ACC112 (cell line): ENCODE measurements around the gene TMEM139.

Experiments used
- H2AFZ ChIP-seq: fragments of 200-600 bp; sonication (generic); one replicate; pipeline ENCODE4 v1.6.0; 2017; ENCODE audit warnings: antibody characterized with exemption, low read length; ENCODE audit not compliant: unreplicated experiment
- H3K27ac ChIP-seq: fragments of 200-600 bp; sonication (generic); 2 replicates; pipeline ENCODE4 v1.5.1; 2014; ENCODE audit warnings: low read depth, mild to moderate bottlenecking, antibody characterized with exemption, low read length, moderate library complexity
- H3K27me3 ChIP-seq: fragments of 200-600 bp; sonication (generic); 2 replicates; pipeline ENCODE4 v1.6.1; 2014; ENCODE audit warnings: mild to moderate bottlenecking, antibody characterized with exemption, low read length, moderate library complexity, mixed read lengths; ENCODE audit not compliant: insufficient read depth
- H3K36me3 ChIP-seq: fragments of 200-600 bp; sonication (generic); 2 replicates; pipeline ENCODE4 v1.6.1; 2016; ENCODE audit warnings: mild to moderate bottlenecking, antibody characterized with exemption, low read length, moderate library complexity, mixed read lengths; ENCODE audit not compliant: insufficient read depth
- H3K4me1 ChIP-seq: fragments of 200-600 bp; sonication (generic); one replicate; pipeline ENCODE4 v1.6.1; 2016; ENCODE audit warnings: low read length, mixed read lengths; ENCODE audit not compliant: insufficient read depth, unreplicated experiment, control insufficient read depth
- H3K4me3 ChIP-seq: fragments of 200-600 bp; sonication (generic); 2 replicates; pipeline ENCODE4 v1.5.1; 2014; ENCODE audit warnings: mild to moderate bottlenecking, low read depth, low read length
- H3K79me2 ChIP-seq: fragments of 200-600 bp; sonication (generic); one replicate; pipeline ENCODE4 v1.6.0; 2016; ENCODE audit warnings: low read length; ENCODE audit not compliant: control insufficient read depth, unreplicated experiment, insufficient read depth

TMEM139 gene

DNA sequence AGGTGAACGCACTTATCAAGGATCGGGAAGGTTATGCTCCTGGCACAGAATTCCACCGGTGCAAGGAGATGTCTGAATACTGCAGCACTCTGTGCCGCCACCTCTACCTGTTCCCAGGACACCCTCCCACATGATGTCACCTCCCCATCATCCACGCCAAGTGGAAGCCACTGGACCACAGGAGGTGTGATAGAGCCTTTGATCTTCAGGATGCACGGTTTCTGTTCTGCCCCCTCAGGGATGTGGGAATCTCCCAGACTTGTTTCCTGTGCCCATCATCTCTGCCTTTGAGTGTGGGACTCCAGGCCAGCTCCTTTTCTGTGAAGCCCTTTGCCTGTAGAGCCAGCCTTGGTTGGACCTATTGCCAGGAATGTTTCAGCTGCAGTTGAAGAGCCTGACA is 20.2 kb downstream of the TMEM139 start:
- Histone ChIP-seq H3K36me3 (peaks cover 36% of the 10 kb centered on the region), H3K27ac (no peak overlapping the region), H3K4me3 (no peak overlapping the region), H3K4me1 (no peaks in the 10 kb centered on the region), H3K27me3 (no peaks in the 10 kb centered on the region), H2AFZ (no peak overlapping the region), H3K79me2 (no peaks in the 10 kb centered on the region)

DNA sequence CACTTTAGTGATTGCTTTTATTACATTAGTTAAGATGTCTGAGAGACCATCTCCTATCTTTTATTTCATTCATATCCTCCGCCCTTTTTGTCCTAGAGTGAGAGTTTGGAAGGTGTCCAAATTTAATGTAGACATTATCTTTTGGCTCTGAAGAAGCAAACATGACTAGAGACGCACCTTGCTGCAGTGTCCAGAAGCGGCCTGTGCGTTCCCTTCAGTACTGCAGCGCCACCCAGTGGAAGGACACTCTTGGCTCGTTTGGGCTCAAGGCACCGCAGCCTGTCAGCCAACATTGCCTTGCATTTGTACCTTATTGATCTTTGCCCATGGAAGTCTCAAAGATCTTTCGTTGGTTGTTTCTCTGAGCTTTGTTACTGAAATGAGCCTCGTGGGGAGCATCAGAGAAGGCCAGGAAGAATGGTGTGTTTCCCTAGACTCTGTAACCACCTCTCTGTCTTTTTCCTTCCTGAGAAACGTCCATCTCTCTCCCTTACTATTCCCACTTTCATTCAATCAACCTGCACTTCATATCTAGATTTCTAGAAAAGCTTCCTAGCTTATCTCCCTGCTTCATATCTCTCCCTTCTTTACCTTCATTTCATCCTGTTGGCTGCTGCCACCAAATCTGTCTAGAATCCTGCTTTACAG is 20.8 kb downstream of the TMEM139 start:
- no peak overlapping the region for H2AFZ ChIP-seq
- no peaks in the 10 kb centered on the region for H3K4me1 ChIP-seq
- H3K27me3 ChIP-seq, result no peaks in the 10 kb centered on the region
- no peak overlapping the region for H3K4me3 ChIP-seq
- H3K36me3 ChIP-seq, result peaks cover 36% of the 10 kb centered on the region
- H3K79me2 ChIP-seq, result no peaks in the 10 kb centered on the region
- H3K27ac ChIP-seq, result no peak overlapping the region

DNA sequence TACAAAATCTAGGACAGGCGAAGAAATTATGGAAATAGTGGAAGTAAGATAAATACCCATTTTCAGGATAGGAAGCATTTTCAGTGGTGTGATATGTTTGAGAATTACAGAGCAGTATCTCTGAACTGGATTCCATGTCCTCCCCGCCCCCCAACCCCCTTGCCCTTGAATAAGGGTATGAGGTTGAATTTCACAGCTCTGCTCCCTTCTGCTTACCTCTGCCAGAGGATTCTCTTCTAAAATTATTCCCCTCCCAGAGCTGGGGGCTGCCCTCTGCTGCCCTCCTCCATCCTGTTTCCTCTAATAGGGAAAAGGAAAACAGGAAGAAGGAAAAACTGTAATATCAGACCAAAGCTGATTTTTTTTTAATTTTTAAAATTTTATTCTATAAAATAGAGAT is 23.9 kb downstream of the TMEM139 start:
- Histone ChIP-seq H3K4me3 (no peak overlapping the region), H3K36me3 (peaks cover 28% of the 10 kb centered on the region), H3K4me1 (no peaks in the 10 kb centered on the region), H2AFZ (no peak overlapping the region), H3K27me3 (no peaks in the 10 kb centered on the region), H3K79me2 (no peaks in the 10 kb centered on the region), H3K27ac (no peak overlapping the region)

DNA sequence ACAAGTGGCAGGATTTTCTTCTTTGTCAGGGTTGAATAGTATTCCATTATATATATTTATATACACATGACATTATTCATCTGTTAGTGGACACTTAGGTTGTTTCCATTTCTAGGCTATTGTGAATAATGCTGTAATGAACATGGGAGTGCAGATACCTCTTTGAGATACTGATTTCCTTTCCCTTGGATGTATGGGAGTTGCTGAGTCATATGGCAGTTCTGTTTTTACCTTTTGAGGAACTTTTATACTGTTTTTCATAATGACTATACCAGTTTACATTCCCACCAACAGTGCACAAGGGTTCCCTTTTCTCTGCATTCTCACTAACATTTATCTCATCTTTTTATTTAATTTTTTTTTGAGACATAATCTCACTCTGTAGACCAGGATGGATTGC is 29.4 kb downstream of the TMEM139 start:
- Histone ChIP-seq H3K4me3 (no peak overlapping the region), H3K4me1 (peaks cover 9% of the 10 kb centered on the region), H3K27me3 (no peaks in the 10 kb centered on the region), H2AFZ (no peak overlapping the region), H3K79me2 (no peaks in the 10 kb centered on the region), H3K36me3 (no peaks in the 10 kb centered on the region), H3K27ac (no peak overlapping the region)

DNA sequence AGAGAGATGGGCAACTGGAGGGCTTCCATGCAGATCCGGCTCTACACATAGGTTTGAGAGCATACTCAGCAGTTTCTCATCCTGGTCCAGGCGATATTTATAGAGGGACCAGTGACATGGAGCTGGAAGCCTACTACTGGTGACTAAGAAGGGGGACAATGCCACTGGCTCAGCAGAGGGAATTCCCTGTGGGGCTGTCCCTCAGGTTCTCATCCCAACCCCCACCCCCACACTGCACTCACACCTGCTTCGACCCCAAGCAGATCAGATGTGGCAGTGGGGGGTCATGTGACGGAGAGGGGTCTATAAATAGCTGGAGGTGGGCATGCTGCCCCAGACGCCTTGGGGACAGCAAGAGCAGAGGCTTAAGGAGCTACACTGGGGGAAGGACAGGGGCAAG is 31.0 kb downstream of the TMEM139 start, which contains the start of gene CLCN1:
Gene CLCN1, plus strand, starts transcription at position 336 of the 400 bp plus-strand sequence. CDS start 102 bp downstream, outside the sequence.
- peaks cover 12% of the 10 kb centered on the region for H3K4me1 ChIP-seq
- no peaks in the 10 kb centered on the region for H3K36me3 ChIP-seq
- H3K27me3 ChIP-seq, result no peaks in the 10 kb centered on the region
- no peak within 1 kb of the TSS for H3K4me3 ChIP-seq
- H2AFZ ChIP-seq, result no peak within 1 kb of the TSS
- H3K27ac ChIP-seq, result no peak within 1 kb of the TSS
- H3K79me2 ChIP-seq, result no peaks in the 10 kb centered on the region

DNA sequence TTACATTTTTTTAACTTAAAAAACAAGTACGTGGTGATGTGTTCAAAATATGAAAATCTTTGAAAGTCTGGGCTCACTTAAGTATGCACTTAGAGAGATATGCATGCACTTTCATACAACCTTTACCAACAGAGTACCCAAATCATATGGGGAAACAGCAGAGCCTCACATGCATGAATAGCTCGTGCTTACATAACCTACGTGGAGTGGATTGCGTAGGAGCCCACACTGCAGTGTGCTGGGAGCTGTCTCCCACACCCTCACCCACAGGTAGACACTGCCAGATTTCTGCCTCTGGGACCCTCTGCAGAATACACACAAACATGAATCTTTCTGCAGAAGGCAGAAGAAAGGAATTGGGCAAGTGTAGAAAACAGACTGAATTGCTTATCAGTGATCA is 31.7 kb downstream of the TMEM139 start:
- H3K36me3 ChIP-seq, result no peaks in the 10 kb centered on the region
- H3K4me1 ChIP-seq, result peaks cover 12% of the 10 kb centered on the region
- no peaks in the 10 kb centered on the region for H3K27me3 ChIP-seq
- H3K4me3 ChIP-seq, result no peak overlapping the region
- H3K79me2 ChIP-seq, result no peaks in the 10 kb centered on the region
- no peak overlapping the region for H2AFZ ChIP-seq
- H3K27ac ChIP-seq, result no peak overlapping the region

DNA sequence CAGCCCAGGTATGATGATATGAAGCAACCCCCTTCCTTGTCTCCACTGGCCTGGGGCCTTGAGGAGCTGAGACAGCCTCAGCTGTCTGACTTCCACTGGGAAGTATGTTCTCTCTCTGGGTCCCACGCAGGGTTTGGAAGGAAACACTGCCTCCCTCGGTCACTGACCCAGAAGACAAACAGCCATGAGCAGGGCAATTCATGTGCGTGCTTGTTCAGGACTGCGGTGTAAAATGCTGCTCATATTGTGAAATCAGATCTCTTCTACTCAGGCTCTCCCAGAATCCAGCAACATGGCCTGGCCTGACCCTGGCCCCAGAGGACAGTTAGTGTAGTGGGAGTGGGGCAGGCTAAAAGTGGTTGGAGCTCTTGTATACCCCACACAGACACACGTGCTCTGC is 33.9 kb downstream of the TMEM139 start:
- Histone ChIP-seq H3K4me1 (peaks cover 12% of the 10 kb centered on the region), H3K27ac (peak overlapping the region; percentile 62; the same call in 1 of the 2 replicates), H2AFZ (no peak overlapping the region), H3K27me3 (no peaks in the 10 kb centered on the region), H3K36me3 (no peaks in the 10 kb centered on the region), H3K4me3 (no peak overlapping the region), H3K79me2 (no peaks in the 10 kb centered on the region)

DNA sequence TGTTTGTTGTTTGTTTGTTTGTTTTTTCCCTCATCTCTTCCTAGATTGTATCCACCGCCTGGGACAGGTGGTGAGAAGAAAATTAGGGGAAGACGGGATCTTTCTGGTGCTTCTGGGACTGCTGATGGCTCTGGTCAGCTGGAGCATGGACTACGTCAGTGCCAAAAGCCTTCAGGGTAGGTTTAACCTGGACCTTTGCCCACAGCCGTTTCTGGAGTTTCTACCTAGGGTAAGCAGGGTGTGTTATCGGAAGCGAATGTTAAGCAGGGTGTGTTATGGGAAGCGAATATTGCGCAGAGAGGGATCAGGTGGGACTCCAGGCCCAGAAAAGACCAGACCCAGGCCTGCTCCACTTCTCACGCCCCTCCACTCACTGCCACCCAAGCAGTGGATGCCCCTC is 35.9 kb downstream of the TMEM139 start:
- no peaks in the 10 kb centered on the region for H3K27me3 ChIP-seq
- H3K4me1 ChIP-seq, result peaks cover 15% of the 10 kb centered on the region
- H2AFZ ChIP-seq, result no peak overlapping the region
- H3K79me2 ChIP-seq, result no peaks in the 10 kb centered on the region
- no peak overlapping the region for H3K27ac ChIP-seq
- H3K4me3 ChIP-seq, result no peak overlapping the region
- H3K36me3 ChIP-seq, result no peaks in the 10 kb centered on the region

DNA sequence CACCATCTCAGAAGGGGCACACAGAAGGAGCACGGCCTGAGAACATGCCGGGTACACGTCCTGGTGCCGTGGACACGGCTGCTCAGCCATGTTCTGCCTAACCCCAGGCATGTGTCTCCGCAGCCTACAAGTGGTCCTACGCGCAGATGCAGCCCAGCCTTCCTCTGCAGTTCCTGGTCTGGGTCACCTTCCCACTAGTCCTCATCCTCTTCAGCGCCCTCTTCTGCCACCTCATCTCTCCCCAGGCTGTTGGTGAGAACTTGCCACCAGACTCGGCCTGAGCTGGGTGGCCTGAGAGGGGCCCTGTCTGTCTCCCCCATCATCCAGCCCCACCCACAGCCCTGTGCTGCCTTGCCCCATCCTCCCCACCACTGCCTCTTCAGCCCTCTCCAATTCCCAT is 36.5 kb downstream of the TMEM139 start:
- Histone ChIP-seq H3K79me2 (no peaks in the 10 kb centered on the region), H3K4me1 (peaks cover 15% of the 10 kb centered on the region), H3K4me3 (no peak overlapping the region), H2AFZ (no peak overlapping the region), H3K27ac (no peak overlapping the region), H3K27me3 (no peaks in the 10 kb centered on the region), H3K36me3 (no peaks in the 10 kb centered on the region)

DNA sequence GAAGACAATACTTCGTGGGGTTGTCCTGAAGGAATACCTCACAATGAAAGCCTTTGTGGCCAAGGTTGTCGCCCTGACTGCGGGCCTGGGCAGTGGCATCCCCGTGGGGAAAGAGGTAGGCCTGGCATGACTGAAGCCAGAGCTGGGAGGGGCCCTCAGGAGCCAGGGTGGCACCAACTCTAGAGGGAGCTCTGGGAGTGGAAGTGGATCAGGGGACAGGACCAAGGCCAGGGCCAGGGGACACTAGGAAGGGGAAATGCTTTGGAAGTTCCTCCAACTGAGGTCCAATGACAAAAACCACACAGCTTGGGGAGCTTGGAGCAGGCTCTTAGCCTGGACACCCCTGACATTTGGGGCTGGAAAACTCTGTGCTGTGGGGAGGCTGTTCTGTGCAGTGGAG is 37.0 kb downstream of the TMEM139 start:
- Histone ChIP-seq H3K4me3 (no peak overlapping the region), H3K36me3 (no peaks in the 10 kb centered on the region), H3K27me3 (no peaks in the 10 kb centered on the region), H2AFZ (no peak overlapping the region), H3K4me1 (peaks cover 15% of the 10 kb centered on the region), H3K79me2 (no peaks in the 10 kb centered on the region), H3K27ac (no peak overlapping the region)

DNA sequence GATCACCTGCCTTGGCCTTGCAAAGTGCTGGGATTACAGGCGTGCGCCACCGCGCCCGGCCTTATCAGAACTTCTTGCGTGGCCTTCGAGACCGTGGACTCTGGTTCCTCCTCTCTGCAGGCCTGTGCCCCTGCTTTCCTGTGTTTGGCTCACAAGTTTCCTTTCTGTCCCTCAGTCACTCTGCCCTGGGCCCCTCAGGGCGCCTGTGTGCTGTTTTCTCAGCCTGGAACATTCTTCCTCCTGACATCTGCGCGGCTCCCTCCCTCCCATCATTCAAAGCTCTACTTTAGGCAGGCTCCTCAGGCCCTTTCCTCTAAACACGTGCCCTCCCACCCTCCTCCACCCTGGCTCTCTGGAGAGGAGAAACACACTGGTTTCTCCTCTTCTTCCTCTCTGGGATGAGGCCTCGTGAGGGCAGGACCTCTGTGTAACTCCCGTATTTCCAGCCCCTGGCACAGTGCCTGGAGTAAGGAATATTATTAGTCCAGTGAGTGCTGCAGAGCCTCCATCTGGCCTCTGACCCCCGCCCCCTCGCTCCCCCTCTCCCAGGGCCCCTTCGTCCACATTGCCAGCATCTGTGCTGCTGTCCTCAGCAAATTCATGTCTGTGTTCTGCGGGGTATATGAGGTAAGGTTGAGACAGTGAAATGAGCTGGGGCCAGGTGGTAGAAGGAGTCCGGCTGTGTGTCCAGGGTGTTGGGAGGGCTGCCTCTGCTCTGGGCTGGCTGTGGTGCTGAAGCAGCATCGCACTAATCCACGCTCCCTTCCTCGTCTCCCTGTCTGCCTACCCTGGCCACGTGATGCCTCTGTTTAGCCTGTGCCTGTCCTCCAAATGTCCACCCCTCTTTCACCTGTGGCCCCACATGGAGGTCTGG is 38.2 kb downstream of the TMEM139 start:
- Histone ChIP-seq H3K27ac (no peak overlapping the region), H3K79me2 (no peaks in the 10 kb centered on the region), H3K4me3 (no peak overlapping the region), H3K27me3 (no peaks in the 10 kb centered on the region), H3K4me1 (peaks cover 15% of the 10 kb centered on the region), H2AFZ (no peak overlapping the region), H3K36me3 (no peaks in the 10 kb centered on the region)
